Upper lobe of right lung (tissue), 1 donor: ENCODE measurements around the gene CLVS2. TPM values are rescaled to one million over a fixed set of nuclear protein-coding genes. Genes with fewer than 3 reads are reported as not detected.

Experiments used
- ATAC-seq: fragments of 200-7000 bp; cut with Tn5 transposase; one replicate; pipeline ENCODE4 v1.9.1; 2020; ENCODE audit warnings: mild to moderate bottlenecking, moderate library complexity
- DNase-seq: peaks from one replicate; pipeline ENCODE4 v3.0.0-alpha.2; 2020
- H3K27ac ChIP-seq: fragments of 200-600 bp; one replicate; pipeline ENCODE4 v1.8.0; 2022
- H3K27me3 ChIP-seq: fragments of 200-600 bp; one replicate; pipeline ENCODE4 v1.8.0; 2022; ENCODE audit warnings: mild to moderate bottlenecking
- H3K36me3 ChIP-seq: fragments of 200-600 bp; one replicate; pipeline ENCODE4 v1.8.0; 2022
- H3K4me1 ChIP-seq: fragments of 200-600 bp; one replicate; pipeline ENCODE4 v1.8.0; 2022
- H3K4me3 ChIP-seq: fragments of 200-600 bp; one replicate; pipeline ENCODE4 v1.8.0; 2022; ENCODE audit warnings: mild to moderate bottlenecking
- H3K9me3 ChIP-seq: fragments of 200-600 bp; one replicate; pipeline ENCODE4 v1.8.0; 2022
- CTCF ChIP-seq: fragments of 200-600 bp; IDR thresholded peaks from one replicate; pipeline ENCODE4 v1.8.0; 2022; ENCODE audit warnings: antibody characterized with exemption
- intact Hi-C: fragments of 100-400 bp; cut with DNase I; formaldehyde crosslinking; loops from one replicate; pipeline ENCODE4 v1.11.0; 2022
- total RNA-seq: library from RNA; stranded (reverse); fragmentation: NEBNext Ultra II Directional; extraction: Animal tissue kit (Norgen Biotek cat#: 25700); gene quantifications from one replicate; pipeline ENCODE4 v1.2.1, GENCODE V29; 2021
- donor health status: DM: no; HTN: yes; CAD: no; lungs with severe emphysema.

The CLVS2 gene
- total RNA-seq, 1 donor from 2014 or later: not detected

- DNase-seq: no peak
- Histone ChIP-seq H3K4me1 (no peaks in the 10 kb centered on the region), H3K4me3 (no peak overlapping the region), H3K36me3 (no peaks in the 10 kb centered on the region), H3K9me3 (no peaks in the 10 kb centered on the region), H3K27me3 (no peaks in the 10 kb centered on the region), H3K27ac (no peak overlapping the region)
- TF ChIP-seq CTCF: no peak
- ATAC-seq: no peak
- intact Hi-C loops: no loop called here
These were observed 13.0 kb downstream of the CLVS2 start for GRCh38 chr6:123009059-123009458.

- Histone ChIP-seq H3K36me3 (no peaks in the 10 kb centered on the region), H3K27ac (no peak overlapping the region), H3K27me3 (no peaks in the 10 kb centered on the region), H3K9me3 (no peaks in the 10 kb centered on the region), H3K4me1 (no peaks in the 10 kb centered on the region), H3K4me3 (no peak overlapping the region)
- no peak for TF ChIP-seq CTCF
- intact Hi-C loops: no loop called here
- ATAC-seq: no peak
- DNase-seq: no peak
These were observed 18.8 kb downstream of the CLVS2 start for GRCh38 chr6:123014835-123015234.

GRCh38 chr6:123016431-123017103 is 20.5 kb downstream of the CLVS2 start:
- Histone ChIP-seq H3K27ac (no peak overlapping the region), H3K4me3 (no peak overlapping the region), H3K36me3 (no peaks in the 10 kb centered on the region), H3K9me3 (no peaks in the 10 kb centered on the region), H3K27me3 (no peaks in the 10 kb centered on the region), H3K4me1 (no peaks in the 10 kb centered on the region)
- intact Hi-C loops: no loop called here
- TF ChIP-seq CTCF: no peak
- ATAC-seq: no peak
- no peak for DNase-seq

GRCh38 chr6:123017104-123017682 is 21.2 kb downstream of the CLVS2 start:
- Histone ChIP-seq H3K27ac (no peak overlapping the region), H3K4me1 (no peaks in the 10 kb centered on the region), H3K36me3 (no peaks in the 10 kb centered on the region), H3K27me3 (no peaks in the 10 kb centered on the region), H3K4me3 (no peak overlapping the region), H3K9me3 (no peaks in the 10 kb centered on the region)
- intact Hi-C loops: no loop called here
- no peak for DNase-seq
- TF ChIP-seq CTCF: no peak
- no peak for ATAC-seq

- TF ChIP-seq CTCF: no peak
- no peaks in the 10 kb centered on the region for H3K27me3 ChIP-seq
- DNase-seq: no peak
These were observed 26.9 kb downstream of the CLVS2 start for GRCh38 chr6:123022975-123023374.

More at GRCh38 chr6:123022975-123023374, 26.9 kb downstream of the CLVS2 start:
- Histone ChIP-seq H3K36me3 (no peaks in the 10 kb centered on the region), H3K27ac (no peak overlapping the region), H3K4me3 (no peak overlapping the region), H3K9me3 (no peaks in the 10 kb centered on the region), H3K4me1 (no peaks in the 10 kb centered on the region)
- no peak for ATAC-seq
- intact Hi-C loops: no loop called here
